GM23248 (cell line): ENCODE data around the gene SPA17.

Experiments used
- EZH2 ChIP-seq: fragments of 200-600 bp; sonication (generic); IDR thresholded peaks from 2 replicates; pipeline ENCODE4 v1.6.1; 2018; ENCODE audit warnings: antibody characterized with exemption, mild to moderate bottlenecking; ENCODE audit not compliant: insufficient read depth, poor library complexity, severe bottlenecking
- EZH2phosphoT487 ChIP-seq: fragments of 200-600 bp; sonication (generic); IDR thresholded peaks from 2 replicates; pipeline ENCODE4 v1.6.1; 2018; ENCODE audit warnings: antibody characterized with exemption, moderate library complexity, mild to moderate bottlenecking, low read depth; ENCODE audit not compliant: insufficient read depth

GRCh38 chr11:124740277-124740882 is 66.7 kb downstream of the SPA17 start:
- TF ChIP-seq EZH2phosphoT487 (no peak), EZH2 (no peak)
